ENCODE results near the gene SDC1.

Gene SDC1

DNA sequence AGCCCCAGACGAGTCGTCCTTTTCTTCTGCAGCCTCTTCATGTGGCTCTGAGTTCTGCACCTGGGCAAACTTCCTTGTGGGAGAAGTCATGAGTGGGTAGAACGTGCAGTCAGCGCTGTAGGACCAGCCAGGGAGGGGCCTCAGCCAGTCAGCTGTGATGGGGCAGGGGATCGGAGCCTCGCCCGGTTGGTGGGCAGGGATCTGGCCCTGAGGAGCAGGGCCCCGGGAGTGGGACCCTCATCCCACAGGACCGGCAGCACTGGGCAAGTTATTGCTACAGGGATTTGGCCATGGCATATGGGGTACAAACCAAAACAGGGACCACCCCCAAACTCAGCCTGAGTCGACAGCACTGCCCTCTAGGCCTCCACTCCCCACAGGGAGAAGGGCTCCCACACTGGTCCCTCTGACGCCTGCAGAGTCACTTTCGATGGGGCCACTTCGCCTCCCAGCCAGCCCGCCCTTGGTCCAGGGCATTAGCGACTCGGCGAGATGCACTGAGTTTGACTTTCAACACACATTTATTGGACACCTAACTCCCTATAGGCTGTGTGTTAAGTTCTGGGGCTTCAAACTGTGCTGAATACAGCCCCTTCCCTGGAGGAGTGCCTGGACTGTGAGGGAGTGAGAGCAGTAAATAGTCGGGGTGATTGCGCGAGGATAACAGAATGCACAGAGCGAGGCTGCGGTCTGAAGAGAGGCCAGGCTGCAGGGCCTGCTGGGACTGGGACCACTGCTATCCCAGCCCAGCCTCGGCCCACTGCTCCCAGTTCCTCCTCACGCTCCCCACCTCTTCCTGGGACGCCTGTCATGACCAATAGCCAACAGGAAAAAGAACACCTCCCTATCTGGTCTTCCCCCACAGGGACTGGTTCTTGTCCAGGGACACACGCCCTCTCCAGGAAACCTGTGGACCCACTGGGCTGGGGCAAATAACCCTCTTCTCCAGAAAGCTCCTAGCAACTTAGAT, 55.9 kb downstream of the SDC1 start:
- no peak for DNase-seq

GRCh38 chr2:20168048-20168726, 56.7 kb downstream of the SDC1 start:
- no peak for DNase-seq

DNA sequence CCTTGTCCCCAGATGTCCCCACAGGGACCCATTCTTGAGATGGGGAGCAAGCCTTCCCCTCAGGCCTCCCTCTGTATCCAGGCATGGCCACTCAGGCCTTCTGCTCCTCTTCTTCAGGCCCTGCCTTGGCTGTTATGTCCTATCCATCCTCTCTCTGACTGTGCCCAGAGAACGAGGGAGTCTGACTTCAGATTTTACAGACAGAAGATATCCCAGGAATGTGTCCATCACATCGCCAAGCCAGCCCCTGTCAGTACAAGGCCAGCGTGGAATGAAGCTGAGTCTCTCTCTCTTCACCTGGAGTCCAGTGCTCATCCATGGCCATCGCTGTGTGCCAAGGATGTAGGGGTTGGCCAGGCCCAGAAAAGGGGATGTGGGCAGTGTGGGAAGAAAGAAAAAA, 57.6 kb downstream of the SDC1 start:
- no peak for DNase-seq

GRCh38 chr2:20165677-20166509, 59.0 kb downstream of the SDC1 start:
- no peak for DNase-seq

GRCh38 chr2:20164734-20165478, 60.0 kb downstream of the SDC1 start:
- no peak for DNase-seq

GRCh38 chr2:20164061-20164733, 60.7 kb downstream of the SDC1 start:
- no peak for DNase-seq

GRCh38 chr2:20159411-20160070, 65.4 kb downstream of the SDC1 start:
- DNase-seq = no peak

DNA sequence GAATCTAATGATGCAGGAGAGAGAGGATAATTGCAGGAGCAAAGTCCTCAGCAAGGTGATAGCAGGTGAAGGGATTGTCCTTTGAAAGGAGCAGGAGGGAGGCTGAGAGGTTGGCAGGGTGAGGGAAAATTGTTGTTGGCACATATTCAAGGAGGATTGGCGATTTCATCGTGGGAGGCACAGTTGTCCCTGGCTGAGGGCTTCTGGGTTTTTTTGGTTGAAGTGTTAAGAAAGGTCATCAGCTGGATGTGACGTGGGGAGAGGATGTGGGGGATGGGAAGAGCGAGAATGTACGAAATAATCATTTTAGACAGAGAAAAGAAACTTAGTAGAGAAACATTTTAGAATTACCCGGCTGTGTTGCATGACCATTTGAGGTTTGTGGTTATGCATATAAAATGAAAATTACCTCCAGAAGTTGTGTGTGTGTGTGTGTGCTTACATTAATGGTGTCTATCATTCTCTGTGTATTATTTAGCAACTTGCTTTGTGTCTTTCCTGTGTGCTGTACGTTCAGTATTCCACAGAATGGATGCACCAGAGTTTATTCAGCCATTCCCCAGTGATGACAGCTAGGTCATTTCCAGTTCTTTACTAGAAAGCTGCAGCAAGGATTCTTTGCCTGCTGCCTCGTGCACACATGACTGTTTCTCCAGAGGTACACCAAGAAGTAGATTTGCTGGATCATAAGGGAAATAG, 67.6 kb downstream of the SDC1 start:
- DNase-seq = no peak

DNA sequence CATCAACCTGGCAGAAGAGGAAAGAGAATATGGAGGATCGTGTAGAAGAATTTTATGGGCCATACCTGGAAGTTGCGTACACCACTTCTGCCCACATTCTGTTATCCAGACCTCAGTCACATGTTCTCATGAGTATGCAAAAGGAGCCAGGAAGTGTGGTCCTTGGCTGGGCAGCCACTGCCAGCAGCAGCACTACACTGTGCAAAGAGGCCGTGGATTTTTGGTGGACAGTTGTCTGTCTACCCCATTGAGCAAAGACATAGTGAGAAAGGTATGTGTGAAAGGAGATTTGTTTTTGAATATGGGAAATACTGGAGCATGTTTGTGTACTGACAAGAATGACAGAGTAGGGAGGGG, 68.1 kb downstream of the SDC1 start:
- no peak for DNase-seq

GRCh38 chr2:20156076-20156759, 68.7 kb downstream of the SDC1 start:
- DNase-seq = no peak

- no peak for DNase-seq
Observed at GRCh38 chr2:20153131-20153851, 71.6 kb downstream of the SDC1 start.

DNA sequence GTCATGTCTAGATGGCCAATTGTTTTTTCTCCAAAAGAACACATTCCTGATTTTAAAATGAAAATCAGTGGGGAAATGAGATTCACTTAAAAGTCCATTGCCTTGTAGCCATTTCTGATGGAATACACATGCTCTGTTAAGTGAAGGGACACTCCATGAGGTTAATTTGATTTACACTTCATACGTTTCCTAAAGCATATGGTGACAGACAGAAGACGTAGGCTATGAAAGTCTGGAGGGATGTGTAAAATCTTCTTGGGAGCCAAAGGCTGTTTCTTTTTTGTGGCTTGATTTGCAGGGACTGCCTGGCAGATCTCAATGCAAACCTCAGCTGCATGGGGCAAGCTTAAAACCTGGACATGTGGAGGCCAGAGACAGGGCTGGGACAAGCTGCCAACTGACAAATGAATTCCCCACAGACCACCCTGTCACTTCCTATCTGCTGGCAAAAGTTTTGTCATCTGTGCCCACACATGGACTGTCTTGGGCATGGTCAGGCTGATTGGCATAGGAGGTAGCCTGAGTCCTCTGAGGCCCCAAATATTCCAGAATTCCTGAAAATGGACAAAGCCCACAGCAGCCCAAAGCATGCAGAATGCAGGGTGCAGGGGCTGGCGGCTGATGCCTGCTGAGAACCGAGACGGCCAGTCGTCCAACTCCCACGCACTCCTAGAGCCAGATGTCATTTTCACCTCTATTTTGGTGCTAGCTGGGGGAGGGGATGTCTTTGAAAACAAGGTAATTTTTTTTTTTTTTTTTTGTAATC, 73.9 kb downstream of the SDC1 start:
- no peak for DNase-seq
